CD4-positive, alpha-beta T cell treated with Interleukin-4 for 1 hour (primary cell): Measurements from ENCODE around the gene FSCN2.
A peak's percentile ranks its signal among the peaks of the same experiment; 100 is the strongest.

Source experiments
- DNase-seq, 2 donors: peaks; one replicate each; pipeline ENCODE4 v3.0.0-alpha.2; 2020 to 2022

Gene FSCN2

DNA sequence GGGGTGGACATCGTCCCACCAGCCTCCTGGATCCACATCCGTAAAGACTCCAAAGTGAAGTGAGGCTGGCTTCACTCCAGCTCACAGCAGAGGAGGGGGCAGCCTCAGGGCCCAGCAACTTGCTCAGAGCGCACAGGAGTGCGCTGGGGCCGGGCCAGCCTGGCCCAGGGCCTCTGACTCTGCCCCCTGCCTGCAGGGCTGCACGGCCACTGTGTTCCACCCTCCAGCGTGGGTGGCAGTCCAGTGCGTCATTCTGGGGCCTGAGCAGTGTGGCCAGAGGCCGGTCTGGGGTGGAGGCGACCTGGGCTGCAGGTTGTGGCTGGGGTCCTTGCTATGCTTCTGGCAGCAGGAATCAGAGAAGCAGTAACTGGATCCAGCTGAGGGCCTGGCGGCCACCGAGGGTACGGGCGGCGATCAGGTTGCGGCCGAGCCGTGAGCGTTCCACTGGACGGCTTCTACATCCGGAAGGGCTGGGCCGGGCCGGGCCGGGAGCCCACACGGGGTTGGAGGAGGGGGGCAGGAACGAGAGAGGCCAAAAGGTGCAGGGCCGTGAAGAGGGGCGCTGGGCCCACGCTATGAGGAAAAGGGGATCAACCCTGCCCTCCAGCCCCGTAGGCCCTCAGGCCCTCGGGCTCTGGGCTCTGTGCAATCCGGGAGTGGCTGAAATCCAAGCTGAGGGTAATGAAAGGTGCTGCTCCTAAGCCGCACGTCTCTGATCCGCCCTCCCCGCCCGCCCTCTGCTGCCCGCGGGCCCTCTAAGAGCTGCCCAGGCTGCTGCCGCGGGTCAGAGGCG, at the start of gene FSCN2:
Gene FSCN2 (plus strand): TSS at position 787 of the 793 bp plus-strand sequence. CDS start 155 bp downstream, outside the sequence.
- DNase-seq, result no peak

DNA sequence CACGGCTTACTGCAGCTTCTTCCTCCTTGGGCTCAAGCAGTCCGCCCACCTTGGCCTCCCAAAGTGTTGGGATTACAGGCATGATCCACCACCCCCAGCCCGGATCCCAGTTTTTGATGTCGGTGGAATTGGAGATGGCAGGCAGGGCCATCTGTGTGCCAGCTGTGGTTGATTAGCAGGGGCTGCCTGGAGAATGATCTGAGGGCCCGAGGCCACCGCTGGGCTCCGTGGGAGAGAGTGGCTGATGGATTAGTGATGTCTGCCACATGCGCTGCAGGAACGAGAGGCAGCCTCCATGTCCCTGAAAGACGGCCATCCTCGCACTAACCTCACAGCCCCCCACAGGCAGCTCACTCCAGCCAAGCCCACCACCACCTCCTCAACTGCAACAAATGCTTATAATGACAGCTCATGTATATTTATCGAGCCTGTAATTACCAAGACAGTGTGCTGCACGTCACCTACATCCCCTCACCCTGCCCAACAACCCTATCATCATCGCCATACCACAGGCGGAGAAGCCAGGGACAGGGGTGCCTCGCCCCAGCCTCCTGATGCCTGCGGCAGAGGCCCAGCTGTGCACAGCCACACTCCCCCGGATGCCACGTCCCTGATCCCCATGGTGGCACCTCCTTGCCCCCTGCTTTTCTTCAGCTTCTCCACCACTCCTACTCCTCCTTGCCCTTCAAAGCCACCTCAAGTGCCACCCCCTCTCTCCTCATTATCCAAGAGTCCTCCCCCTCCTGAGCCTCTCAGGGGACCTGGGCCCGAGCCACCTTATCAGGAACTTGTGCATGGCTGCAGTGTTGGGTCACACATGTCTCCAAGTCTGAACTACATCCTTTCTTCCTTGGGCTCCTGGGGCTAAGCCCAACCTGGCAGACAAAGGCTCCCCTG, 48.8 kb upstream of the FSCN2 start:
- DNase-seq, result no peak

- DNase-seq, result no peak
These were observed 47.8 kb upstream of the FSCN2 start for GRCh38 chr17:81480140-81481072.

DNA sequence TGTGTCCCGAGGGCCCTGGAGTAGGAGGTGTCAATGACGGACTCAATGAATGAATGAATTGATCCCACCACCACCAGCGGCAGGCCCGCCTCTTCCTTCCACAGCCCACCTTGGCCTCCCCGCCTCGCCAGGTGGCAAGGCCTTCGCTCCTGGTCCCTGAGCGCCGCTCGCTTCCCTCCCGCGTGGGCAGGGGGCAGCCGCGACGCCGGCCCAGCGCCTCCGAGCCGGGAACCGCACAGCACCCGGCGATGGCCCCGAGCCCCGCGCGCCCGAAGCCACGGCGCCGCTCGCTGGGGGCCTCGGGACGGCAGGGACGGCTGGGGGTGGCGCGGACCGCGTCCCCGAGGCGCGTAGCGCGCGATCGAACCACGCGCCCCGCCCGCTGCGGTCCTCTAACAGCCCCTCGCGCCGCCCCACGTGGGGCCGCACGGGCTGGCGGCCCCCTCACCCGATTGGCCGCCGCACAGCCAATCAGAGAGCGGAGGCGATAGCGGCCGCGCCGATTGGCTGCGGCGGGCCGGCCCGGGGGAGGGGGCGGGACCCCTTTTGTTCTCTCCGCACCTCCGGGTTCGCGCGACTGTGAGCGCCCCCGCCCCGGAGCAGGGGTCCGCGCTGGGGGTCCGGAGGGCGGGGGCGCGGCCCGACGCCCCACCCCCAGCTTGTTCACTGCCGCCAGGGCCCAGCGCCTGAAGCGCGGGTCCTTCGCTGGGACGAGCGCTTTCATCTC, 46.9 kb upstream of the FSCN2 start:
- DNase-seq, result peak; percentile 69 to 78

DNA sequence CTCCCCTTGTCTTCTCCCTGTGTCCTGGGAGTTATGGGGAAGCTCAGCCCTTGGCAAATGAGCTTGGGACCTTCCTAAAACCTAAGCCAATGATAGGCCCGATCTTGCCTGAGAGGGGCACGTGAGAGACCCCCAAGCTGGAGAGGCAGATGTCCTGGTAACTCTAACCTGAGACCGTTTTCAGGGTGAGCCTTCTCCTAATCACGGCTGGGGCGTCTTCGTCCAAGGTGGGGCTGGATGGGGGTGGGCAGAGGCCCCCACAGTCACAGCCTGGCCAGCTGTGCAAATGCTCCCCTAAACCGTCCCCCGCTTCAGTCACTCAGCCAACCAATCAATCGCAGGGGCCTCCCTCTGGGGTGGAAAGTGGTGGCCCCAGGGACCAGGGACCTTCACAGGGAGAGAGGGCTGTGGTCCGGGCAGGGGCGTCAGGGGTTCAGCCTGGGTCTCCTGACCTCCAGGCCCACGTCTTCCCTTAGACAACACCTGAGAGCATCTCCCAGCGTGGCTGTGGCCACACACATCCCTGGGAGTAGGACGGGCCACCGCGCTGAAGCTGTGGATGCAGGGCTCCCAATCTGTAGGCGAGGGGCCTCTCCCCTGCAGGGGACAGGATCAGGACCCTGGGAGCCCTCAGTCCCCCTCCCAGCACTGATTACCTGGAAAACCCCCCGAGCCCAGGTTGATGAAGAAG, 46.2 kb upstream of the FSCN2 start:
- no peak for DNase-seq

- DNase-seq, result no peak
These were observed 45.5 kb upstream of the FSCN2 start for GRCh38 chr17:81482673-81483072.

DNA sequence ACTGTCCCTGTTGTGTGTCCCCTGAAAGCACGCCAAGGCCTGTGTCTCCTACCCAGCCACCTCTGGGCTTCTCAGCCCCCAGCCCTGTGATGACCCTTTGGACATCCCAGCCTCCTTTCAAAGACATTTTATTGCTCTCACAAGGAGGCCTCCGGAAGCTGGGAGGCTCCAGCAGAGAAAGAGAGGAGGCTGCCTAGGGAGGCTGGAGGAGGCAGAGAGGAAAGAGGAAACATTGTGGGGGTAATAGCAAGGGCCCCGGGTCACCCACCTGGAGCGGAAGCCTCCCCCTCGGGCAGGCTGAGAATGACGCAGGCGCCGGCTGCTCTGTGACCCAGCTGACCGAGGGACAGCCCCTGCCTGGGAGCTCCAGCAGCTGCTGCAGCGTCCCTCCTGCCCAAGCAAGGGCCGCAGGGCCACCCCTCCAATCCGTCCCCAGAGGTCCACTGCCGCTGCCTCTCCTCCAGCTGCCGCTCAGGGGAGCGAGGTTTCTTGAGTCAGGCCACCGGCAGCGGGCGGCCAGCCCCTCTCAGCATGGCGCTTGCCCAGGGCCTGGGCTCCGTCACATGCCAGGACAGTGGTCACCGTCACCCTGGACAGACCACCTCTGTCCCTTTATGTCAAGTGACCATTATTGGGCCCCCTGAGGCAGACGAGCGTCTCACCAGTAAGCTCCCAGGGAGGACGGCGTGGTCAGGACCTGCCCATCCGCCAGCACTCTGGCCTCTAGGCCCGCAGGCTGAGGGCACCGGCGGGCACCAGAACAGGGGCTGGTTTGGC, 44.9 kb upstream of the FSCN2 start:
- DNase-seq, result peak in 1 of 2 donors; percentile 74

DNA sequence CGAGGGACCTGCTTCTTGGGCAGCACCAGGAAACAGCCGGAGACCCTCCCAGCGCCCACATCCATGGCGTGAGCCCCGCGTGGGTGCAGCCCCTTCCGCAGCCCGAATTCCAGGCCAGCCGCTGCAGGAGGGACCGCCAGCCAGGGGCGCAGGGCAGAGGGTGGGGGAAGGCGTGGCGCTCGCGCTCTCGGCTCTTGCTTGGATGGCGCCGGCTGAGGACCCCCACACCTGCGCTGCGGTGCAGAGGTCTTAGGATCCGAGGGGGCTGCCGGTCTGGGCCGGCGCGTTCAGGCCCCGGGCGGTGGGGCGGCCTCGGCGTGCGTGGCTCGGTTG, 44.3 kb upstream of the FSCN2 start:
- no peak for DNase-seq

DNA sequence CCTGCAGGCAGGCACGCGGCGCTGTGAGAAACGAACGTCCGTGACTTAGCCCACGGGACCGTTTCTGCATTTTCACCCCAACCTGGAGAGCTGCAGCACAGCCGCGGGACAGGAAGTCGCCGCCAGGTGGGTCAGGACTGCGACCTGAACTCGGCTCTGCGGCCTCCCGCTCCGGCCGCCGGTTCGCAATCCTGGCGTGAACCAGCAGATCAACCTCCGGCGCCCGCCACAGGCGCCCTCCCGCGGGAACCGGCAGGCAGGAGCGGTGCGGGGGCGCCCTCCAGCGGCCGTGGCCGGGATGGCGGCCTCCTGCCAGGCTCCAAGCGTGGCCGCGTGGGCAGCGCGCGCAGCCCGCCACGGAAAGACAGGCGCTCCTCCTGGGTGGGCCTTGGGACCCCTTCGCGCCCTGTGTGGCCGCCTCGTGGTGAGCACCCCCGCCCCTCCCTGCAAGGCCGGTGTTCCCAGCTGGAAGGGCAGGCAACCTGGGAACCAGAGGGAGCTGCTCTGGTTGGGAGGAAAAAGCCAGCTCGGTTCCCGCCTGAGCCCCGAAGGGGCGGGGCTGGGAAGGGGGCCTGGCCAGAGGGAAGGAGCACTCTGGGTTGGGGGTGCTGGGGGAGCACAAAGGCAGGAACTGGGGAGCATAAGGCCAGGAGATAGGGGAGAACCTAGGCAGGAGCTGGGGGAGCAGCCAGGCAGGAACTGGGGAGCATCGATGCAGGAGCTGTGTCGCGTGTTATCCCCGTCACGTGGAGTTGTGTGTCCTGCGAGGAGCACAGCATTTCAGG, 43.8 kb upstream of the FSCN2 start:
- DNase-seq, result peak; percentile 87 to 88

GRCh38 chr17:81486199-81486810, 41.9 kb upstream of the FSCN2 start:
- DNase-seq, result no peak

- no peak for DNase-seq
These were observed 41.1 kb upstream of the FSCN2 start for GRCh38 chr17:81487089-81487486.

- peak; percentile 77 to 78 for DNase-seq
These were observed 40.5 kb upstream of the FSCN2 start for GRCh38 chr17:81487487-81488275.

- DNase-seq, result no peak
These were observed 39.8 kb upstream of the FSCN2 start for GRCh38 chr17:81488276-81488860.

GRCh38 chr17:81489012-81489997, 38.9 kb upstream of the FSCN2 start:
- DNase-seq, result no peak

GRCh38 chr17:81489998-81490992, 37.9 kb upstream of the FSCN2 start:
- DNase-seq, result no peak

GRCh38 chr17:81491181-81491581, 37.0 kb upstream of the FSCN2 start:
- DNase-seq, result no peak
